Activated T-cell treated with anti-CD3 and anti-CD28 coated beads for 1 hour (primary cell): Measurements from ENCODE around the gene PTMS.
A peak's percentile ranks its signal among the peaks of the same experiment; 100 is the strongest.

Experiments
- DNase-seq: peaks from one replicate; pipeline ENCODE4 v3.0.0-alpha.2; 2020; ENCODE audit warnings: low read depth

PTMS gene

DNA sequence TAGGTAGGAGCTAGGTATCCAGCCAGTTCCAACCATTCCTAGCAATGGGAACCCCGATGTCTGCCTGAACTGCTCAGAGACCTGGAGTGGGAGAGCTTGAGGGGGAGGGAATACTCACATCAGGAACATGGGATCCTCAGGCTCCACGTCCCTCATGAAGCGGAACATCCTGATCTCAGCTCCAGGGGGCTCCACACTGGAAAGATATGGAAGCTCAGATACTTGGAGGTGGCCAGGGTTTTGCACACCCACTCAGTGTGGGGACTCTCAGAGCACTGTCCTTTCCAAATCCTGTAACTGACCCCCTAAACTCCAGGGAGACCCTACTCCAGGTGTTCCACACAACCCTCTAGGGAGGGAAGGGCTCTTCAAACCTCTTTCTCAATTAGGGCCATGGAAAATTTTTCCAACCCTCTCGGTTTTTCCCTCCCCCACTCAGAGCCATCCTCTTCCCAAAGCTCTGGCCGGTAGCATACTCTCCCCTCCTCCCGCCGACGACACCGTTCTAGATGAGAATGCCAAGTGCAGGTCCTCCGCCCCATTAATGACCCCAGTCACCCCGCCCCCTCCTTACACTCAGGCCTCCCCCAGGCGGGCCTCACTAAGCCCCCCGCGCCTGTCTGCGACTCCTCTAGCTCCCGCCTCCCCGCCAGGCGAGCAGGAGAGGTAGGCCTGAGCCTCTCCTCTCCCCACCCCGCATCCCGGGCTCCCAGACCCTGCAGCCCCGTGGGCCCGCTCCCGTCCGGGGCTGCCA lies 13.8 kb upstream of the PTMS start:
- no peak for DNase-seq

- peak; percentile 95 for DNase-seq
Measured at GRCh38 chr12:6752921-6753771, 13.0 kb upstream of the PTMS start, which contains the start of gene MLF2. Gene MLF2 (minus strand): TSS chr12:6753141. CDS start chr12:6752334, 807 bp downstream.

DNA sequence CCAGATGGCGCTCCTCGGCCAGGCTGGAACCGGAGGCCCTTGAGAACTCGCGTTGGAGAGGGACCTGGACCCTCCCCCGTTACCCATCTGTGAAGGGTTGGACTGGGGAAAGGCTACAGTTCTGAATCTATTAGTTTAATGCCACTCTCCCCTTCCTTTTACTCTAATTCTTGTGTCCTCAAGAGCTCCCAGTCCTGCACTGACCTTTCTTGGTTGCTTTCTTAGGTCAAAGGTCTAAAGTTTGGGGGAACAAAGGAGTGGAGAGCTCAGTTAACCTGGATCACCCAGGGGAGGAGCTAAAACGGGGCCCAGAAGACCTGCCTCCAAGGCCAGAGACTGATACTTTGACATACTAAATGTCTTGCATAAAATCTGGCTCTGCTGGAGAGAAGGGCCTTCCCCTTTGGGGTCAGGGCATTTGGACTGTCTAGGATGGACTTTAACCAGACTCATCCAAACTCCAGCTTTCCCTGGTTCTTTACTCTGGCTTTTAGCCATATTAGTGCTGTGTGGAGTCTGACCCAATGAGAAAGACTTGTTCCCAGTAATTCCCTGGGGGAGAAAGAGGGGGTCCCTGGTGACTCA lies 12.3 kb upstream of the PTMS start:
- DNase-seq = no peak

DNA sequence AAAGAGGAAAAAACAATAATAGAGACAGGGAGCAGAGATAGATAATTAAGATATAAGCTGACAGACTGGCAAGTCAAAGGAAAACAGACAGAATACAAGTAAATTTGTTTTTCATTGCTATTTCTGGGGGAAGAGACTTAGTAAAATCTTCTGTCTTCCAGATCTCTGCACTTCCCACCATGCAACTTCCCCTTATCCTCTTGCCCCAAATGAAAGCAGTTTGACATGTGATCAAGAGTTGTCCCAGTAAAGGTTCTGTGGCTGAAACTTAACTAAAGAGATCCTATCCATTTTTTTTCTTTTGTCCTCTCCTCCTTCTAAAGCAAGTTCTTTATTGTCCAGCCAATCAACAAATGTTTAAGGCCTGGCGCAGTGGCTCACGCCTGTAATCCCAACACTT lies 11.8 kb upstream of the PTMS start:
- DNase-seq = no peak

- DNase-seq = no peak
Measured at GRCh38 chr12:6757028-6757690, 9.0 kb upstream of the PTMS start.

- no peak for DNase-seq
Measured at GRCh38 chr12:6758506-6759095, 7.6 kb upstream of the PTMS start.

GRCh38 chr12:6759741-6760140 lies 6.4 kb upstream of the PTMS start:
- DNase-seq = no peak

DNA sequence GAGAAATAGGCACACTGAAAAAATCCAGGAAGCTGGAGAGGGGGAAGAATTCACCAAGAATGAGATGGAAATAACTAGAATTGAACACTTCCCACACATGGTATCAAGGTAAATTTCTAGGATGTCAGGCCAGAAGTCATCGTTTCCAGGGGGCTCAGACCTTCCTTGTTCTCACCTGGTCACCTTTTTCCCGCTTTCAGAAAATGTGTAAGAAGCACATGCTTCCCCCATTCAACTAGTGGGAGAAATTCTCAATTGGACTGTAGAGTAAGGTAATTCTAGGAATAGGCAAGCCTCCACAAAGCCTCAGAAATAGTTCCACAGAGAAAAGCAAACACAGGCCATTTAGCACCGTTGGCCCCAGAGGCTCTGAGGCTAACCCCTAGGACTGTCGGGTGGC lies 2.8 kb upstream of the PTMS start:
- no peak for DNase-seq

GRCh38 chr12:6764011-6764828 lies 1.9 kb upstream of the PTMS start:
- no peak for DNase-seq

DNA sequence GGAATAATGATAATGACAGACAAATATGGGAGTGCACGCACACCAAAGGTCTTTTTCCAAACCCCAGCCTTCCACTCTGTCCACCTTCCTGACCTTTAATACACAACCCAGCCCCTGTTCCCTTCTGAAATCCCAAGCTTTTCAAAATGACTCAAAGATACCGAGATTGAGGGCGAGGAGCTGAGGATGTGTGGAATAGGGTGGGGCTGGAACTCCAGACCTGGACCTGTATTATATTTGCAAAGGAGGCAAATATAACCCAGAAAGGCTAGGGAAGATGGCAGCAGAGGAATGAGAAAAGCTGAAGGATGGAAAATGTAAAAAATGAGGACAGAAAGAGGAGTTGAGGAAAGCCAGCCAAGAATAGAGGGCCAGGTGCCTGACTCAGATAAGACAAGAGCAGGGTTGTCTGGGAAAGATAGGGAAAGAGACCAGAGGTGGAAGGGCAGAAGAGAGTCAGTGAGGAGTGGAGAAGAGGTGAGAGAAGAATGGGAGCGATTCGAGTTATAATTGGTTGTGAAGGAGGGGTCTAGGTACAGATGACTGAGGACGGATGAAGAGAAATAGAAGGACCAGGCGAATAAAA lies 1.0 kb upstream of the PTMS start:
- no peak for DNase-seq

DNA sequence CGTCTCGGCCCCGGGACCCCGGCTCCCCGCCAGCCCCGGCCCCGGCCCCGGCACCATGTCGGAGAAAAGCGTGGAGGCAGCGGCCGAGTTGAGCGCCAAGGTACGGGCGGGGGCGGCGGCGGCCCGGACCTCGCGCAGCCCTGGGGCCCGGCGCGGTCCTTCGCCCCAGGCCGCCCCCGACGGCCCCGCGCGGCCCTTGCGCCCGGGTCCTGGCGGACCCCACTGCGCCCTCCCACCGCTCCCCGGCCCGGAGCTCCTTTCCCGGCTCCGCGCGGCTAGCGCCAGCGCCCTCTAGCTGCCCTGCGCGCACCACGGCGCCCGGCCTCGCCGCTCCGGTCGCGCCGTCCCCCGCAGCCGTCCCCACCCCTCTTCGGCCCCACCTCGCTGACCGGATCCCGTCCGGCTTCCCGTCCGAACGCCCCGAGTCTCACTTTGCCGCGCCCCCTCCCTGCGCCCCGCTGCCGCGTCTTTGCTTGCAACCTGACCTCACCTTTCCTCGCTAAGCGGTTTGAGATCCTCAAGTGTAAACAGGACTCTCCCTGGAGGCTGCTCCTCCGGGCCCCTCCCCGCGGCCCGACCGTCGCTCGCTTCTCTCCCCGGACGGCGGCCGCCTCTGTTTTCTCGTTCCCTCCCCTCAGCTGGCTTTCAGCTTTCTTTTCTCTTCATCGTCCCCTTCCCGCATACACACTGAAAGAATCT lies 637 bp downstream of the PTMS start:
- DNase-seq = peak; percentile 29

- no peak for DNase-seq
Measured at GRCh38 chr12:6767353-6768319, 1.5 kb downstream of the PTMS start.

DNA sequence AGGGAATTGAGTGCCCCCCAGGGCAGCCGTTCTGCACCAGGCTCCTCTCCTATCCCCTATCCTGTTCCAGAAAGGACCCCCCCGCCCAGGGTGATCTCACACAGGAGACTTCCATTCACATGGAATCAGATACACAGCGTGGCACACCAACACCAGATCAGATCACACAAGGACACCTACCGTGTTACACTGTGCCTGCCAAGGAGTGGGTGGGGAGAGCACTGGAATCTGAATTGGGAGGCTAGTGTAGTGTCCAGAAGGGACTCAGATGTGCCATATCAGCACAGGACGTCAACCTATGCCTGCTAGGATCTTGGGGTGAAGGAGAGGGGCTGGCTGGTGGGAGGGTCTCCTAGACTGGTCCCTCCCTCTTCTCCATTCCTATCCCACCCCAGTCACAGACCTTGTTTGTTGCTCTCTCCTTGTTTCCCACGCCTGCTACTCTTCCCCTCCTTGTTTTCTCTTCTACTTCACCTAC lies 2.3 kb downstream of the PTMS start:
- no peak for DNase-seq

- no peak for DNase-seq
Measured at GRCh38 chr12:6768990-6769389, 2.8 kb downstream of the PTMS start.

- no peak for DNase-seq
Measured at GRCh38 chr12:6769666-6770065, 3.5 kb downstream of the PTMS start.

DNA sequence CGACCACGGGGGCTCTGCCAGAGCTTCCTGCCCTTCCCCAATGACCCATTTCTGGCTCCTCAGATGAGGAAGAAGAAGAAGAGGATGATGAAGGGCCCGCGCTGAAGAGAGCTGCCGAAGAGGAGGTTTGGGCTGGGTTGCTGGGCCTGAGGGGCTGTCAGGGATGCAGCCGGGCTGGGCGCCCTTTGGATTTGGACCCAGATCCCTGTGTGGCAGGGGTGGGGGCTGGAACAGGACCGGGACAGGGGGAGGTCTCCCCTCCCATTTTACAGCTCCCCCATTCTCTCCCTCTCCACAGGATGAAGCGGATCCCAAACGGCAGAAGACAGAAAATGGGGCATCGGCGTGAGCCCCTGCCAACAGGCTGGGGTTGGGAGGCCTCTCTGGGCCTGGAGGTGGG lies 3.9 kb downstream of the PTMS start:
- DNase-seq = no peak

DNA sequence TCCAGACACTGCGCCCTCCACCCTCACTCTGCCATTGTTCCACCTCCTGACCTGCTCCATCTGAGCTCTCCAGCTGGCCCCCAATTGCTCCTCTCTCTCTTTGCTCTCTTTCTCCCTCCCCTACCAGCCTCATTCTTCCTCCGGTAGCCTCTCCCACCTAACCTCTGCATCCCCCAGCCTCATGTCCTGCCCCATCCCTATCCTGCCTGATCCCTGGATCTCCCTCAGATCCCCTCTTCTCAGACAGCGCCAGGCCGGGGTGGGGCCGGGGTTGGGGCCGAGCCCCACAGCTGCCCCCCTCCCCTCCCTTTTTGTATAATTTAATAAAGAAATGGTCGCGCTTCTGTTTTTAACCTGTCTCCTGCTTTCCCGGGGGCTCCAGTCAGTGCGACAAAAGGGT lies 4.4 kb downstream of the PTMS start:
- DNase-seq = no peak

DNA sequence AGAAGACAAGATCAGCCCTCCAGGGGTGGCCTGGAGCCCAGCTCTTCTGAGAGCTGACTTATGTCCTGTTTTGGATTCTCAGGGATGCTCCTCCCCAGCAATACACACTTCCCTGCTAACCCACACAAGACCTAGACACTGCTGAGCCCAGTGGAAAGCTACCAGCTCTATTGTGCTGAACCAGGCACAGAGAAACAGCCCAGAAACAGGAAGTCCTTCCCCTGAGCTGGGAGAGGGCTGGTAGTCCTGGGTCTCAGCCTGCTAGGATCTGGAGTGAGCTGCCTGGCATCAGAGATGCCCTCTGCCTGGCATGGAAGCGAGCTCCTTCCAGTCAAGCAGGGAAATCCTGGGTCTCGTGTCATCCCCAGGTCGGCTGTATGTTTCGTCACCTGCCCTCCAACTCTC lies 4.9 kb downstream of the PTMS start:
- no peak for DNase-seq
